Psoas muscle (tissue), 8 donors: ENCODE measurements around the gene MPND. TPM values are rescaled to one million over a fixed set of nuclear protein-coding genes. Genes with fewer than 3 reads are reported as not detected.
"Not testable (repeated sequence)": the region's sequence is repeated elsewhere in the genome, so short reads cannot be mapped to it uniquely, and the experiment has no call there.

Source experiments
- ATAC-seq, 4 donors: fragments of 200-7000 bp; cut with Tn5 transposase; one replicate each; pipeline ENCODE4 v1.9.1; 2020; ENCODE audit warnings: moderate library complexity in 3 of 4, mild to moderate bottlenecking in 2 of 4
- DNase-seq, 2 donors: peaks; one replicate each; pipeline ENCODE4 v3.0.0-alpha.2; 2020
- H3K27ac ChIP-seq: fragments of 200-600 bp; one replicate; pipeline ENCODE4 v1.8.0; 2022
- H3K27me3 ChIP-seq, 3 donors: fragments of 200-600 bp in 1 of 3; one replicate each; pipeline versions ENCODE4 v1.6.1 to v1.8.0; 2013 to 2022; ENCODE audit warnings: low read length in 2 of 3, mild to moderate bottlenecking in 2 of 3, moderate library complexity in 1 of 3; ENCODE audit not compliant: insufficient read depth in 3 of 3
- H3K36me3 ChIP-seq, 2 donors: fragments of 200-600 bp in 1 of 2; one replicate each; pipeline versions ENCODE4 v1.6.1 to v1.8.0; 2013 to 2022; ENCODE audit warnings: low read depth in 1 of 2, mild to moderate bottlenecking in 1 of 2, moderate library complexity in 1 of 2; ENCODE audit not compliant: insufficient read depth in 1 of 2
- H3K4me1 ChIP-seq: fragments of 200-600 bp; one replicate; pipeline ENCODE4 v1.8.0; 2022
- H3K4me3 ChIP-seq: fragments of 200-600 bp; one replicate; pipeline ENCODE4 v1.8.0; 2022; ENCODE audit warnings: mild to moderate bottlenecking
- H3K9me3 ChIP-seq: fragments of 200-600 bp; one replicate; pipeline ENCODE4 v1.8.0; 2022
- CTCF ChIP-seq: fragments of 200-600 bp; IDR thresholded peaks from one replicate; pipeline ENCODE4 v1.8.0; 2022; ENCODE audit warnings: antibody characterized with exemption
- whole genome bisulfite sequencing, 3 donors: extraction: QIAGEN DNeasy Blood & Tissue Kit; methylation state at CpG; one replicate each; pipeline versions ENCODE4 v1.1.6 to v1.1.7; 2013; 5-methylcytosine and 5-hydroxymethylcytosine counted together
- intact Hi-C, 2 donors: fragments of 100-400 bp; cut with DNase I; formaldehyde crosslinking; loops; one replicate each; pipeline versions ENCODE4 v1.11.0 to v1.14.2; 2022
- polyA plus RNA-seq, 3 donors: library from polyadenylated mRNA; stranded (reverse); fragments of 200-250 nt; gene quantifications; one replicate each; pipeline ENCODE4 v1.2.3, GENCODE V29; 2013
- total RNA-seq, 4 donors: library from RNA; stranded (reverse); fragmentation: NEBNext Ultra II Directional in 2 of 4; extraction: Animal tissue kit (Norgen Biotek cat#: 25700) in 2 of 4; gene quantifications; one replicate each; pipeline versions ENCODE4 v1.2.1 to v1.2.4, GENCODE V29; 2021 to 2023
- donor health status: healthy with polysubstance abuse.
- donor health status: DM: no; HTN: no; CAD: no; lungs with moderate emphysema.
- donor health status: Bipolar disorder and iron deficiency.
- donor health status: healthy.
- donor health status: DM: yes; HTN: yes; CAD: no.
- donor health status: DM: no; HTN: no; CAD: no.
- donor health status: DM: no; HTN: no; CAD: no.
- donor health status: DM: yes; HTN: yes; CAD: no.

MPND gene
- total and polyA plus RNA-seq, 7 donors, result 7.4 to 16.4 (median 10.3) TPM

GRCh38 chr19:4327877-4328242, 15.5 kb upstream of the MPND start:
- peak overlapping the region; percentile 39 for H3K4me3 ChIP-seq
- no peaks in the 10 kb centered on the region for H3K4me1 ChIP-seq
- no peaks in the 10 kb centered on the region for H3K36me3 ChIP-seq
- WGBS, 3 donors, result 5 to 12% (median 12%) methylated on average over 13 of the region's 13 CpGs
- peaks cover 0 to 20% (median 9%) of the 10 kb centered on the region in 3 donors for H3K27me3 ChIP-seq
- H3K27ac ChIP-seq, result no peak overlapping the region
- ATAC-seq (peak in 1 of 4 donors; percentile 5), DNase-seq (no peak)
- no peaks in the 10 kb centered on the region for H3K9me3 ChIP-seq
- intact Hi-C loops, result no loop called here
- TF ChIP-seq CTCF, result no peak

GRCh38 chr19:4328243-4328990, 14.9 kb upstream of the MPND start:
- Histone ChIP-seq H3K27ac (no peak overlapping the region), H3K9me3 (no peaks in the 10 kb centered on the region), H3K4me3 (peak overlapping the region; percentile 59), H3K36me3 (no peaks in the 10 kb centered on the region), H3K27me3 (peaks cover 0 to 20% (median 9%) of the 10 kb centered on the region in 3 donors), H3K4me1 (no peaks in the 10 kb centered on the region)
- WGBS, 3 donors, result 0 to 1% (median 1%) methylated on average over 37 to 49 of the region's 49 CpGs
- intact Hi-C loops, result no loop called here
- DNase-seq (peak; percentile 88 to 99), ATAC-seq (peak; percentile 92 to 95 (median 94))
- TF ChIP-seq CTCF, result no peak

GRCh38 chr19:4328991-4329681, 14.2 kb upstream of the MPND start:
- 33 to 39% (median 36%) methylated on average over 26 to 35 of the region's 35 CpGs for WGBS, 3 donors
- H3K27ac ChIP-seq, H3K4me1 ChIP-seq, ATAC-seq, H3K36me3 ChIP-seq, DNase-seq, intact Hi-C loops, H3K9me3 ChIP-seq: not testable (repeated sequence)
- Histone ChIP-seq H3K4me3 (peak overlapping the region; percentile 59), H3K27me3 (peaks cover 0 to 20% (median 9%) of the 10 kb centered on the region in 3 donors)

- Histone ChIP-seq H3K27ac (no peak overlapping the region), H3K9me3 (no peaks in the 10 kb centered on the region), H3K4me1 (no peaks in the 10 kb centered on the region), H3K4me3 (no peak overlapping the region), H3K36me3 (no peaks in the 10 kb centered on the region), H3K27me3 (peaks cover 0 to 20% (median 9%) of the 10 kb centered on the region in 3 donors)
- ATAC-seq (no peak), DNase-seq (no peak)
- no peak for TF ChIP-seq CTCF
- WGBS, 3 donors, result 93 to 95% (median 94%) methylated on average over 19 of the region's 19 CpGs
- intact Hi-C loops, result no loop called here
Measured at GRCh38 chr19:4329858-4330257, 13.5 kb upstream of the MPND start.

GRCh38 chr19:4334929-4335570, 8.3 kb upstream of the MPND start:
- no peaks in the 10 kb centered on the region for H3K9me3 ChIP-seq
- ATAC-seq (no peak), DNase-seq (no peak)
- no peak for TF ChIP-seq CTCF
- no peak overlapping the region for H3K27ac ChIP-seq
- H3K4me3 ChIP-seq, result no peak overlapping the region
- peaks cover 5% of the 10 kb centered on the region for H3K4me1 ChIP-seq
- WGBS, 3 donors, result 93 to 95% (median 94%) methylated on average over 7 of the region's 7 CpGs
- no peaks in the 10 kb centered on the region for H3K27me3 ChIP-seq
- intact Hi-C loops, result no loop called here
- H3K36me3 ChIP-seq, result no peaks in the 10 kb centered on the region
